HG02759 (cell line): ENCODE measurements around the gene EMID1.

ENCODE experiments used
- ATAC-seq: cut with Tn5 transposase; IDR thresholded peaks from one replicate; pipeline ENCODE4 v1.9.1; 2021; ENCODE audit warnings: mild to moderate bottlenecking, moderate library complexity; ENCODE audit not compliant: unreplicated experiment

Gene EMID1

GRCh38 chr22:29277927-29278326 is 72.2 kb downstream of the EMID1 start:
- no peak for ATAC-seq

GRCh38 chr22:29284196-29284595 is 78.5 kb downstream of the EMID1 start:
- ATAC-seq, result no peak

- no peak for ATAC-seq
Observed at GRCh38 chr22:29288837-29289236, 83.1 kb downstream of the EMID1 start.

GRCh38 chr22:29290061-29290460 is 84.4 kb downstream of the EMID1 start:
- ATAC-seq, result no peak

- ATAC-seq, result no peak
Observed at GRCh38 chr22:29291215-29291614, 85.5 kb downstream of the EMID1 start.

GRCh38 chr22:29292379-29292778 is 86.7 kb downstream of the EMID1 start:
- ATAC-seq, result no peak

GRCh38 chr22:29298641-29299040 is 92.9 kb downstream of the EMID1 start:
- no peak for ATAC-seq

GRCh38 chr22:29299136-29299900 is 93.6 kb downstream of the EMID1 start:
- ATAC-seq, result no peak

GRCh38 chr22:29300467-29300806 is 94.7 kb downstream of the EMID1 start:
- ATAC-seq, result no peak

- no peak for ATAC-seq
Observed at GRCh38 chr22:29300807-29301601, 95.3 kb downstream of the EMID1 start.

- no peak for ATAC-seq
Observed at GRCh38 chr22:29301716-29302401, 96.2 kb downstream of the EMID1 start.

- ATAC-seq, result no peak
Observed at GRCh38 chr22:29302402-29302680, 96.6 kb downstream of the EMID1 start.

GRCh38 chr22:29302681-29303465 is 97.2 kb downstream of the EMID1 start:
- no peak for ATAC-seq

GRCh38 chr22:29305836-29306174 is 100.1 kb downstream of the EMID1 start:
- ATAC-seq, result no peak

GRCh38 chr22:29306175-29306834 is 100.6 kb downstream of the EMID1 start, which contains the start of gene GAS2L1:
GAS2L1 (plus strand) TSS chr22:29306650; CDS start chr22:29308106, 1,456 bp downstream.
- ATAC-seq, result no peak

- ATAC-seq, result no peak
Observed at GRCh38 chr22:29306835-29307595, 101.3 kb downstream of the EMID1 start.

- ATAC-seq, result no peak
Observed at GRCh38 chr22:29307596-29308147, 102.0 kb downstream of the EMID1 start.

- no peak for ATAC-seq
Observed at GRCh38 chr22:29308148-29308790, 102.6 kb downstream of the EMID1 start.

- ATAC-seq, result no peak
Observed at GRCh38 chr22:29308791-29309262, 103.1 kb downstream of the EMID1 start.
